ENCODE data around the gene VSTM4. TPM values are rescaled to one million over a fixed set of nuclear protein-coding genes. Genes with fewer than 3 reads are reported as not detected.

VSTM4 gene
- total RNA-seq, 2 donors from 2014 or later: 1.2 to 3.1 TPM

DNA sequence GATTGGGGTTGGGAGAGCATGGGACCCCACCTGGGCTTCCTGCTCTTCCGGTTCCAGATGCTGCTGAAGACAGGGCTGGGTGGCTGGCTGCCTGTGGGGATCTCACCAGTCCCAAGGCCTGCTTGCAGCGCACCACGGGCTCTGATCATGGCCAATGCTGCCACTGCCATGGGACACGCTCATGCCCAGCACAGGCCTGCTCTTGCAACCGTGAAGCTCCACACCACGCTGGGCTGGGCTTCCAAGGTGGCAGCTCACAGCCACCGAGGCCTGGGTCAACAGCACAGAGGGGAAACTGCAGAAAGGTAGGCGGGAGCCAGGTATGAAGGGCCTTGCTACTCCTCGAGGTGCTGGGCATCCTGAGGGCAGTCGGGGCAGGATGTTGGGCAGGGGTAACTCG lies 103.6 kb downstream of the VSTM4 start:
- H3K9ac ChIP-seq (ENCODE audit: low read depth in 2 of 2, low read length in 2 of 2): no peak overlapping the region
- no peaks in the 10 kb centered on the region for H3K36me3 ChIP-seq
- H3K4me3 ChIP-seq: no peak overlapping the region
- TF ChIP-seq, protein P1, sequence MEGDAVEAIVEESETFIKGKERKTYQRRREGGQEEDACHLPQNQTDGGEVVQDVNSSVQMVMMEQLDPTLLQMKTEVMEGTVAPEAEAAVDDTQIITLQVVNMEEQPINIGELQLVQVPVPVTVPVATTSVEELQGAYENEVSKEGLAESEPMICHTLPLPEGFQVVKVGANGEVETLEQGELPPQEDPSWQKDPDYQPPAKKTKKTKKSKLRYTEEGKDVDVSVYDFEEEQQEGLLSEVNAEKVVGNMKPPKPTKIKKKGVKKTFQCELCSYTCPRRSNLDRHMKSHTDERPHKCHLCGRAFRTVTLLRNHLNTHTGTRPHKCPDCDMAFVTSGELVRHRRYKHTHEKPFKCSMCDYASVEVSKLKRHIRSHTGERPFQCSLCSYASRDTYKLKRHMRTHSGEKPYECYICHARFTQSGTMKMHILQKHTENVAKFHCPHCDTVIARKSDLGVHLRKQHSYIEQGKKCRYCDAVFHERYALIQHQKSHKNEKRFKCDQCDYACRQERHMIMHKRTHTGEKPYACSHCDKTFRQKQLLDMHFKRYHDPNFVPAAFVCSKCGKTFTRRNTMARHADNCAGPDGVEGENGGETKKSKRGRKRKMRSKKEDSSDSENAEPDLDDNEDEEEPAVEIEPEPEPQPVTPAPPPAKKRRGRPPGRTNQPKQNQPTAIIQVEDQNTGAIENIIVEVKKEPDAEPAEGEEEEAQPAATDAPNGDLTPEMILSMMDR (IDR thresholded peaks at IDR 0.05): no peak
- no peak for DNase-seq
- H3K27me3 ChIP-seq: no peaks in the 10 kb centered on the region
- intact Hi-C loops (cut with DNase I): no loop called here
- H3K9me3 ChIP-seq: no peaks in the 10 kb centered on the region
- no peak overlapping the region for H3K27ac ChIP-seq
- H3K4me1 ChIP-seq: peaks cover 2% of the 10 kb centered on the region

DNA sequence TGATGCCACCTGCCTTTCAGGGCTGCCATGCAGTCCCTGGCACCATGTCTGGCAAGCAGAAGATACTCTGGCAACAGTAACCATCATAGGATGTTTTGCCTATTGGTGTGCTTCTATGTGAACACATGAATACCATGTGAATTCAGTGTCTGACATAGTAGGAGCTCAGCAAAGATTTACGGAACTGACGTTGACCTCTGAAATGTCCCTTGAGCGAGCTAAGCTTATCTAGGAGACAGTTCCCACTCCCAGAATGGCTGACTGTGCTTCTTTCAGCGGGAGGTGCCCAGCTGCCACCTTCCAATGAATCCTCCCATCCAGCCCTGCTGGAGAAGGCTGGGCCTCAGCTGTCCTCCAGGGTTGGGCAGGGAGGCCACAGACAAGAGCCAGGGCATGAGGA lies 104.5 kb downstream of the VSTM4 start:
- intact Hi-C loops (cut with DNase I): no loop called here
- DNase-seq: no peak
- no peaks in the 10 kb centered on the region for H3K27me3 ChIP-seq
- H3K4me1 ChIP-seq: peaks cover 2% of the 10 kb centered on the region
- H3K36me3 ChIP-seq: no peaks in the 10 kb centered on the region
- no peak overlapping the region for H3K9ac ChIP-seq (ENCODE audit: low read depth in 2 of 2, low read length in 2 of 2)
- TF ChIP-seq, protein P1 (IDR thresholded peaks at IDR 0.05): no peak
- H3K4me3 ChIP-seq: no peak overlapping the region
- no peaks in the 10 kb centered on the region for H3K9me3 ChIP-seq
- H3K27ac ChIP-seq: no peak overlapping the region

DNA sequence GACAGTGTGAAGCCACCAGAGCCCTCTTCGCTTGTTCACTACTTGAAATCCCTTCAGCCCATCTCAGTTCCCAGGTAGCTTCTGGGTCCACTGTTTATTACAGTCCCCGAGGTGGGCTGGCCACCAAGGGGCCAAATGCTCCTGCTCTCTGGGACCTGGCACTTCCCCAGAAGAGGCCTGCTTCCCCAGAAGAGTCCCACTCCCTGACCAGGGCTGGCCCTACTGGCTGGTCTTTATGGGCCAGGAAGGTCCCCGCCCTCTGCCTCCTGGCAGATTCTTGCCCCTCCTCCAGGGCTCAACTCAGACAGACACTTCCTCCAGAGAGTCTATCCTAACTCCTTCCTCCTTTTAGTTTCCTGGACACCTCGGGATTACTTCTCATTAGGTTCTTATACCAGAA lies 105.0 kb downstream of the VSTM4 start:
- H3K9ac ChIP-seq (ENCODE audit: low read depth in 2 of 2, low read length in 2 of 2): no peak overlapping the region
- peak; percentile 44 for DNase-seq

DNA sequence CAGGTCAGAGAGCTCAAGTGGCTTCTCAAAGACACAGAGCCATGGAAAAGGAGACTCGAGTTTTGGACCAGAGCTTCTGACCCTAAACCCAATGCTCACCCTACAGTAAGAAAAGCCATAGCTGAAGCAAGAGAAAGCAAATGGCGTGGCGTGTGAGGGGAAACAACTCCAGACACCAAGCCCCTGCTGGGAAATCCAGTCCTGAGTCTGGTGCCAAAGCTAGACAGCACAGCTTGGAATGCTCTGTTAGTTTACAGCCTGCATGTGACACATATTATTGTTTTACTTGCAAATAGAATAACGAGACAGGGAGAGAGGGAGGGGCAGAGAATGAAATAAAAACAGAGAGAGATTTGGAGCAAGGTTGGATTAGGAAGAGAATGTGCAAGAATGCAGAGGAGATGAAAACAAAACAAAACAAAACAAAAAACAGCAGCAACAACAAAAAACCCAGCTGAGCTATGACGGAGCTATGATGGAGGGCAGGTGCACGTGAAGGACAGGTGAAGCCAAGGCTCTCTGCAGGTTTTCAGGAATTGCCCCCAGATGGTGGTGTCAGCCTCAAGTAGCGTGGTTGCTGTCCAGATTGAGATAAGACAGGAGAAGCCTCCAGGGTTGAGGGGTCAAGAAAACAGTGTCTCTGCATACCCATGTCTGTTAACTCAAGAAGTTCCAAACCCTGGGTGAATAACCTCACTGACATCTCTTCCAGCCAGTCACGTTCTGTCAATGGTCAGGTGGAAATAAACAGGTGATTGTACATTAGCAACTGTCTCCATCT lies 105.9 kb downstream of the VSTM4 start:
- Histone ChIP-seq H3K27ac (no peak overlapping the region), H3K9me3 (no peaks in the 10 kb centered on the region), H3K4me3 (no peak overlapping the region), H3K27me3 (no peaks in the 10 kb centered on the region), H3K9ac (ENCODE audit: low read depth in 2 of 2, low read length in 2 of 2) (no peak overlapping the region), H3K4me1 (peaks cover 2% of the 10 kb centered on the region), H3K36me3 (no peaks in the 10 kb centered on the region)
- TF ChIP-seq, protein P1 (IDR thresholded peaks at IDR 0.05): no peak
- intact Hi-C loops (cut with DNase I): no loop called here
- no peak for DNase-seq

More for the DNA sequence above, 105.0 kb downstream of the VSTM4 start:
- no peaks in the 10 kb centered on the region for H3K27me3 ChIP-seq
- intact Hi-C loops (cut with DNase I): no loop called here
- H3K27ac ChIP-seq: no peak overlapping the region
- TF ChIP-seq, protein P1 (IDR thresholded peaks at IDR 0.05): no peak
- peaks cover 2% of the 10 kb centered on the region for H3K4me1 ChIP-seq
- H3K36me3 ChIP-seq: no peaks in the 10 kb centered on the region
- H3K4me3 ChIP-seq: no peak overlapping the region
- no peaks in the 10 kb centered on the region for H3K9me3 ChIP-seq

DNA sequence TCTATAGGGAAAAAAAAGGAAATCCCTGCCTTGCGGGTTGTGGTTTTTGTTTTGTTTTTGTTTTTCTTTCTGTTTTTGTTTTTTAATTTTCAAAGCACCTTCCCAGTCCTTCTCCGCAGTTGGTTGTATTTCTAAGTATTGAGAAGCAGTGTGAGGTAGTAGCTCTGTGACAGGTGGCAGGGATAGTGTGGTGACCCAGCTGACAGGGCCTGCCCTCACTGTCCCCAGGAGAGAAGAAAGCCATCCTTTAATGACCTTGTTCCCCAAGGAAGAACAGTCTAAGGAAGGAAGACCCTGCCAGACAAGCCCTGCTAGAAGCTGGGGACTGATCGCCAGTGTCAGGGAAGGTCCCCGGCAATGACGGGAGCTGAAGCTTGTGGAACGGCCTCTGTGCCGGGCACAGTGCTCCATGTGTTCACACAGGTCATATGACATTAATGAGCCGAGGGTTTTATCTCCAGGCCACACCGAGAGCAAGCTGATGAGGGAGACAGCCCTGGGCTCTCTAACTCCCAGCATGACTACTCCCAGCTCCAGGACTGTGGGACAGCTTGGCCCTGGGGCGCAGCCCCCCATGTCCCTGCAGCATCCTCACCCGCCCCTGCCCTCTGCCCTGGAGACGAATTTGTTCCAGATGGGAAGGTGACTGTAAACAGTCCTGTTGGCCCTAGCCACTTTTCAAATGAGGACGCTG lies 106.7 kb downstream of the VSTM4 start:
- Histone ChIP-seq H3K27ac (no peak overlapping the region), H3K9me3 (no peaks in the 10 kb centered on the region), H3K27me3 (no peaks in the 10 kb centered on the region), H3K4me3 (no peak overlapping the region), H3K9ac (ENCODE audit: low read depth in 2 of 2, low read length in 2 of 2) (no peak overlapping the region), H3K4me1 (peaks cover 2% of the 10 kb centered on the region), H3K36me3 (no peaks in the 10 kb centered on the region)
- DNase-seq: no peak
- TF ChIP-seq, protein P1 (IDR thresholded peaks at IDR 0.05): no peak
- intact Hi-C loops (cut with DNase I): no loop called here
